Astrocyte of the spinal cord (primary cell): Measurements from ENCODE around the gene ZIC3.

Experiments used
- DNase-seq: peaks from one replicate; pipeline ENCODE4 v3.0.0; 2011; ENCODE audit warnings: low read depth, low spot score
- H3K4me3 ChIP-seq: 2 replicates; pipeline ENCODE4 v1.5.1; 2011; ENCODE audit warnings: low read depth, mild to moderate bottlenecking, low read length, moderate library complexity
- in situ Hi-C: cut with HindIII; loops from 2 replicates; pipeline ENCODE4 v1.10.0; 2017; ENCODE audit warnings: low sequenced_read_pairs
- TF ChIP-seq, protein P1 (sequence below): IDR thresholded peaks from 2 replicates; pipeline ENCODE4 v1.5.1; 2012; ENCODE audit warnings: low read depth, mild to moderate bottlenecking, low read length, inconsistent platforms

ZIC3 gene

DNA sequence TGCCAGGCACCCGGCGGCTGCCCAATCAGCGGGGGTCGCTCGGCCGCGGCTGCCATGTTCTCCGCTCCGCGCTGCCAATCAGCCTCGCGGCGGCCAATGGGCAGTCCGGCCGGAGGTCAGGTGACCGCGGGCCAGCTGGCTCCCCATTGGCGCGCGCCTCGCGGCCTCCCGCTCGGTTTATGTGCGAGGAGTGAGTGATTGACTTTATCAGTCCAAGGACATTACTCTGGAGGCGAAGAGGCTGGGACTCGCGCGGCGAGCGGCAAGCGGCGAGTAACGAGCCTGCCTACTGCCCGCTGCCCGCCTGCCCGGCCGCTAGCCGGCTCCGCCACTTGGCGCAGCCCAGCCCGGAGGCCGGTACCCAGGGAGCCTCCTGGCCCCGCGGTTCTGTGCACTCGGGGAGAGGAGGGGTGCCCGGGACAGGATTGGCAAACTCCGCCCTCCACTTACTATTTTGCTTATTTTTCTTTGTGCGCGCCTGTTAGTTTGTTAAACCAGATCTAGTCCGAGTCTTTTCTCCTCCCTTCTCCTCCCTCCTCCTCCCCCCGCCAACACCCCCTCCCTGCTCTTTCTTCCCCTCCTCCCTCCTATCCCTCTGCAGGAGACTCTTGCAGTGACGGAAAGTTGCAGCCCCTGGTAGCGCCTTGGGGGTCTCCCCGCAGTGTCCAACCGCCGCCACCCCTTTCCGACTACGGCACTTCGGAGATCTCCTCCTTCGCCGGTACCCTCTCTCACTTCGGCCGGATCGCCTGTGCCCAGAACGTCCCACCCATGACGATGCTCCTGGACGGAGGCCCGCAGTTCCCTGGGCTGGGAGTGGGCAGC lies at the start of gene ZIC3:
ZIC3 (plus strand) TSS at position 207 of the 825 bp plus-strand sequence; CDS start at position 772, 565 bp downstream.
- TF ChIP-seq, protein P1, sequence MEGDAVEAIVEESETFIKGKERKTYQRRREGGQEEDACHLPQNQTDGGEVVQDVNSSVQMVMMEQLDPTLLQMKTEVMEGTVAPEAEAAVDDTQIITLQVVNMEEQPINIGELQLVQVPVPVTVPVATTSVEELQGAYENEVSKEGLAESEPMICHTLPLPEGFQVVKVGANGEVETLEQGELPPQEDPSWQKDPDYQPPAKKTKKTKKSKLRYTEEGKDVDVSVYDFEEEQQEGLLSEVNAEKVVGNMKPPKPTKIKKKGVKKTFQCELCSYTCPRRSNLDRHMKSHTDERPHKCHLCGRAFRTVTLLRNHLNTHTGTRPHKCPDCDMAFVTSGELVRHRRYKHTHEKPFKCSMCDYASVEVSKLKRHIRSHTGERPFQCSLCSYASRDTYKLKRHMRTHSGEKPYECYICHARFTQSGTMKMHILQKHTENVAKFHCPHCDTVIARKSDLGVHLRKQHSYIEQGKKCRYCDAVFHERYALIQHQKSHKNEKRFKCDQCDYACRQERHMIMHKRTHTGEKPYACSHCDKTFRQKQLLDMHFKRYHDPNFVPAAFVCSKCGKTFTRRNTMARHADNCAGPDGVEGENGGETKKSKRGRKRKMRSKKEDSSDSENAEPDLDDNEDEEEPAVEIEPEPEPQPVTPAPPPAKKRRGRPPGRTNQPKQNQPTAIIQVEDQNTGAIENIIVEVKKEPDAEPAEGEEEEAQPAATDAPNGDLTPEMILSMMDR: no peak
- in situ Hi-C loops: no loop called here
- DNase-seq: peak; percentile 80
- H3K4me3 ChIP-seq: peak within 1 kb of the TSS; percentile 52

GRCh38 chrX:137519459-137519858 lies 46.5 kb upstream of the ZIC3 start:
- in situ Hi-C loops: no loop called here
- H3K4me3 ChIP-seq: no peak overlapping the region

GRCh38 chrX:137545711-137546651 lies 19.9 kb upstream of the ZIC3 start:
- no peak for DNase-seq
- no peak overlapping the region for H3K4me3 ChIP-seq
- in situ Hi-C loops: no loop called here
- TF ChIP-seq, protein P1: no peak

More at GRCh38 chrX:137519459-137519858, 46.5 kb upstream of the ZIC3 start:
- TF ChIP-seq, protein P1: no peak
- DNase-seq: no peak

GRCh38 chrX:137547291-137547690 lies 18.6 kb upstream of the ZIC3 start:
- in situ Hi-C loops: no loop called here

DNA sequence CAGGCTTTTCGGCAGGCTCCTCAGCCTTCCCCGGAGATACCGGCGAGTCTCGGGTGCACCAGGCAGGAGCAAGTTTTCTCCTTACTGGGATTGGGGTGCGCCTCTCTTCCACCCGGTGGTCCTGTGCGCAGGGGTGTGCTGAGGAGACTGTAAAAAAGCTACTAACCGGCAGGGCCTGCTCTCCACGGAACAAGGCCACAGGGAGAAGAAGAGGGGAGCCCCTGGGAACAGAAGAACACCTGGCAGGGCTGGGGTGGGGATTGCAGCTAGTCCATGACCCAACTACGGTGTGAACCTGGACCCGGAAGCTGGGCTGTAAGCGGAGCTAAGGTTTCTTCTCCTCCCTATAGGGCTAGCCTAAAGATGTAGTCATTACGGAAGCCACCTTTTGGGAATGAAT lies 17.7 kb upstream of the ZIC3 start:
- TF ChIP-seq, protein P1: no peak
- DNase-seq: no peak
- in situ Hi-C loops: no loop called here
- no peak overlapping the region for H3K4me3 ChIP-seq

More at GRCh38 chrX:137547291-137547690, 18.6 kb upstream of the ZIC3 start:
- H3K4me3 ChIP-seq: no peak overlapping the region
- TF ChIP-seq, protein P1: no peak
- no peak for DNase-seq

GRCh38 chrX:137549073-137549472 lies 16.9 kb upstream of the ZIC3 start:
- TF ChIP-seq, protein P1: no peak
- no peak overlapping the region for H3K4me3 ChIP-seq
- in situ Hi-C loops: no loop called here
- no peak for DNase-seq
